ENCODE measurements around the gene TRMT1. TPM values are rescaled to one million over a fixed set of nuclear protein-coding genes. Genes with fewer than 3 reads are reported as not detected.

The TRMT1 gene
- total RNA-seq, 1 experiment from 2014 or later = 91.8 TPM

DNA sequence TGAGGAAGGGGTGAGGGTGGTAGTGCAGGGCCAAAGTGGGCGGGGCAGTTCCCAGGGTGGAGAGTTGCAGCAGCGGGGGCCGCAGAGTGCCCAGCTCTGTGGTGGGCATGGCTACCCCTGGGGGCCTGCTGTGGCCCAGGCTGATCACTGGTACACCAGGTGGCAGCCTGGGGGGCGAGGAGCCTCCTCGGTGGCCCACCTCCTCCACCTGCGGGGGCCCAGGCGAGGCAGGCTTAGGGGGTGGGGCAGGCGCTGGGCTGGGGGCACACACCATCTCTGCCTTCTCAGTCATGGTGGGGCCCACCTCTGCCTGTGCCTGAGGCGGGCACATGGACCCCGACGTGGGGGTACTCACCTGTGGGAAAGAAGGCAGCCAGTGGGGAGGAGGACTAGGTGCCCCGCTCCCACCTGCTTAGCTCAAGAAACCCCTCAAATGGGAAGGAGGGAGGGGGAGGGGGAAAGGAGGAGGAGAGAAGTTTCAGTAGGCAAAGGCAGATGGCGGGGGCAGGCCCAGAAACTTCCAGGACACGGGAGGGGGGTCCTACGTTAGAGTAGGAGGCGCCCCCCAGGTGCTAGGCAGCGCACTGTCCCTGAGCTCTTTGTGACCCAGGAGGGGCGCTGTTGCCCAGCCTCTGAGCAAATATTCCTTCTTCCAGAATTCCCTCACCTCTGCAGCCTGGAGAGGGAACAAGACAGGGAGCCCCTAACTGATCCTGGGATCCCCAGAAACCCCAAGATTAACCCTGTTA, 15.5 kb downstream of the TRMT1 start:
- no peaks in the 10 kb centered on the region for H3K27me3 ChIP-seq (ENCODE audit: low read length)
- peak; percentile 47 for DNase-seq
- no TSS peak for BruUV-seq (replicated peaks)
- H3K9me3 ChIP-seq (ENCODE audit: low read length) = no peaks in the 10 kb centered on the region
- no peaks in the 10 kb centered on the region for H3F3A ChIP-seq (ENCODE audit: low read length, unreplicated experiment)
- ChIA-PET POLR2A (ENCODE audit: unreplicated experiment) (no interaction called here), CTCF (interaction anchor here (0.7 to 1.0 kb wide), 3 partner anchors 161 to 488 kb away, joined by 3 to 16 read pairs (median 6); no protein-coding TSS in a partner anchor)
- H3K4me1 ChIP-seq (ENCODE audit: insufficient read depth, low read length) = peaks cover 13% of the 10 kb centered on the region; the same call in 1 of the 2 replicates
- H3K4me2 ChIP-seq (ENCODE audit: low read length) = no peak overlapping the region
- H4K20me1 ChIP-seq (ENCODE audit: low read length) = no peaks in the 10 kb centered on the region
- no peaks in the 10 kb centered on the region for H3K9me2 ChIP-seq (replicated peaks; ENCODE audit: low read length)
- H3K4me3 ChIP-seq (ENCODE audit: low read length) = no peak overlapping the region
- no peaks in the 10 kb centered on the region for H3K79me2 ChIP-seq (ENCODE audit: low read length)
- no peaks in the 10 kb centered on the region for H3K36me3 ChIP-seq (ENCODE audit: low read depth, low read length)
- no peak overlapping the region for H3K9ac ChIP-seq (ENCODE audit: low read length)
- TF ChIP-seq EZH2phosphoT487 (IDR thresholded peaks at IDR 0.05; ENCODE audit: borderline replicate concordance, low read length) (no peak), CTCF (conservative IDR thresholded peaks at IDR 0.05; ENCODE audit: low read depth, low read length) (peak; percentile 67)
- intact Hi-C loops (cut with micrococcal nuclease) = loop anchor here (5.0 kb wide), 1 partner anchor 51 kb away; the partner anchor contains the start of genes IER2 and STX10
- H3K27ac ChIP-seq (ENCODE audit: low read length) = no peak overlapping the region
- H2AFZ ChIP-seq (ENCODE audit: low read length) = no peak overlapping the region
- no peak for ATAC-seq

DNA sequence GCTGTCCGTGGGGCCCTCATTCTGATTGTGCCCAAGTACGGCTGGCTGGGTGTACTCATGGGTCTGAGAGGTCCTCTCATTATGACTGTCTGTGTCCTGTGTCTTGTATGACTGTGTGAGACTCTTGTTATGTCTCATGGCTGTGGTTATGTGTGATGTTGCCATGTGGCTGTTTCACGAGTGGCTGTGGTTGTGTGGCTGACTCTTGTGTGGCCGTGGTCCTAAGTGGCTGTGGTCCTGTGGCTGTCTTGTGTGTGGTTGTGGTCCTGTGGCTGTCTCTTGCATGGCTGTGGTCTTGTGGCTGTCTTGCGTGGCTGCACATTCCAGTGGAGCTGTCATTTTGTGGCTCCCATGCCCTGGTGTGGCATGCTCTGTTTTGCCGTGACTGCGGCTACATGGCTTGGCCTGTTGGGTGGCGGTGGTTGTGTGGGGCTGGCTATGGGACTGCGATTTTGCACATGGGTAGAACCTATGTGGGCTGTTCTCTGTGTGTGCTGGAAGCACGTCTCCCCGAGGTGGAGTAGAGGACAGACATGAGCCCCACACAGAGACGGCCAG, 16.4 kb downstream of the TRMT1 start:
- ATAC-seq = no peak

More for the DNA sequence above, 16.4 kb downstream of the TRMT1 start:
- no peak overlapping the region for H2AFZ ChIP-seq (ENCODE audit: low read length)
- H3K79me2 ChIP-seq (ENCODE audit: low read length) = no peaks in the 10 kb centered on the region
- intact Hi-C loops (cut with micrococcal nuclease) = loop anchor here (5.0 kb wide), 1 partner anchor 52 kb away; the partner anchor contains the start of genes IER2 and STX10
- BruUV-seq (replicated peaks) = no TSS peak
- CTCF ChIA-PET = no interaction called here
- POLR2A ChIA-PET (ENCODE audit: unreplicated experiment) = no interaction called here
- no peak overlapping the region for H3K4me2 ChIP-seq (ENCODE audit: low read length)
- no peak overlapping the region for H3K9ac ChIP-seq (ENCODE audit: low read length)
- DNase-seq = no peak
- H3K9me2 ChIP-seq (replicated peaks; ENCODE audit: low read length) = no peaks in the 10 kb centered on the region
- no peak for TF ChIP-seq CTCF (conservative IDR thresholded peaks at IDR 0.05; ENCODE audit: low read depth, low read length)
- TF ChIP-seq EZH2phosphoT487 (IDR thresholded peaks at IDR 0.05; ENCODE audit: borderline replicate concordance, low read length) = no peak
- TF ChIP-seq EZH2 (IDR thresholded peaks at IDR 0.05; ENCODE audit: low read length, unreplicated experiment) = no peak
- H3F3A ChIP-seq (ENCODE audit: low read length, unreplicated experiment) = no peaks in the 10 kb centered on the region
- H3K36me3 ChIP-seq (ENCODE audit: low read depth, low read length) = no peaks in the 10 kb centered on the region
- H3K4me1 ChIP-seq (ENCODE audit: insufficient read depth, low read length) = peaks cover 13% of the 10 kb centered on the region; the same call in 1 of the 2 replicates
- no peak overlapping the region for H3K4me3 ChIP-seq (ENCODE audit: low read length)
- H3K27ac ChIP-seq (ENCODE audit: low read length) = no peak overlapping the region
- H3K9me3 ChIP-seq (ENCODE audit: low read length) = no peaks in the 10 kb centered on the region
- no peaks in the 10 kb centered on the region for H3K27me3 ChIP-seq (ENCODE audit: low read length)
- H4K20me1 ChIP-seq (ENCODE audit: low read length) = no peaks in the 10 kb centered on the region

All from PC-3 (cell line).